K562 (cell line): ENCODE results near the gene LAMC1. TPM values are rescaled to one million over a fixed set of nuclear protein-coding genes. Genes with fewer than 3 reads are reported as not detected.

Source experiments
- ATAC-seq: fragments of 200-7000 bp; cut with Tn5 transposase; 3 replicates; pipeline ENCODE4 v1.9.1; 2020; ENCODE audit warnings: moderate library complexity
- BruUV-seq: library from RNA; stranded (reverse); fragments of 400-500 nt; replicated peaks from 2 replicates; lab custom pipeline; 2021; lab: Mats Ljungman, UMichigan
- CTCF ChIA-PET: fragments of 300-600 bp; formaldehyde crosslinking; extraction: SDS; loops from one replicate; lab custom pipeline; 2021; ENCODE audit warnings: low intra/inter-chr PET ratio; lab: Yijun Ruan, JAX
- POLR2A ChIA-PET: fragments of 300-600, 350-650 bp; sonication (Branson Sonifier 250); formaldehyde crosslinking; extraction: SDS; loops from one replicate; lab custom pipeline; 2021; ENCODE audit warnings: antibody characterized with exemption, inconsistent platforms; lab: Yijun Ruan, JAX
- DNase-seq, 4 experiments: peaks; one replicate each; pipeline versions ENCODE4 v3.0.0 to v3.0.0-alpha.2; 2011 to 2018; ENCODE audit warnings: low spot score in 3 of 4, mixed read lengths in 3 of 4; ENCODE audit errors: extremely low read depth in 1 of 4
- FAIRE-seq: peaks from 2 replicates; lab custom pipeline; 2011; peaks lifted over from hg19 to GRCh38; lab: Jason Lieb, UNC
- H2AFZ ChIP-seq: 2 replicates; pipeline ENCODE4 v1.6.0; 2011; ENCODE audit warnings: low read depth, low read length, control low read depth, inconsistent platforms
- H3K27ac ChIP-seq: fragments of 200-600 bp; 3 replicates; pipeline ENCODE4 v1.8.0; 2011; ENCODE audit warnings: low read depth, mild to moderate bottlenecking, control low read depth, inconsistent platforms, low read length, moderate library complexity, mixed read lengths; ENCODE audit errors: extremely low read depth
- H3K27me3 ChIP-seq, 2 experiments: fragments of 300-600 bp in 1 of 2; 2 replicates in 1 of 2; 3 replicates in 1 of 2; pipeline versions ENCODE4 v1.6.0 to v1.8.0; 2011; ENCODE audit warnings: inconsistent platforms in 2 of 2, low read length in 2 of 2, mild to moderate bottlenecking in 1 of 2, mixed read lengths in 1 of 2, moderate library complexity in 1 of 2; ENCODE audit not compliant: control insufficient read depth in 2 of 2, insufficient read depth in 2 of 2
- H3K36me3 ChIP-seq: fragments of 300-600 bp; 3 replicates; pipeline ENCODE4 v1.8.0; 2011; ENCODE audit warnings: mild to moderate bottlenecking, low read length, inconsistent platforms; ENCODE audit not compliant: control insufficient read depth, insufficient read depth
- H3K4me1 ChIP-seq, 2 experiments: fragments of 200-600 bp in 1 of 2; replicated peaks in 1 of 2; 2 replicates in 1 of 2; 3 replicates in 1 of 2; pipeline versions ENCODE4 v1.5.1 to v1.8.0; 2011; ENCODE audit warnings: inconsistent platforms in 2 of 2, low read length in 2 of 2, mild to moderate bottlenecking in 1 of 2, mixed read lengths in 1 of 2, moderate library complexity in 1 of 2; ENCODE audit not compliant: control insufficient read depth in 2 of 2, insufficient read depth in 2 of 2
- H3K4me2 ChIP-seq: 2 replicates; pipeline ENCODE4 v1.6.1; 2011; ENCODE audit warnings: low read length, control low read depth, inconsistent platforms, mixed read lengths; ENCODE audit not compliant: insufficient read depth
- H3K4me3 ChIP-seq: fragments of 200-600 bp; sonication (generic), shearing (Covaris generic); 2 replicates; pipeline ENCODE4 v1.5.1; 2016; ENCODE audit warnings: control low read depth, inconsistent platforms
- H3K79me2 ChIP-seq: fragments of 200-600 bp; 3 replicates; pipeline ENCODE4 v1.8.0; 2011; ENCODE audit warnings: low read length, inconsistent platforms; ENCODE audit not compliant: control insufficient read depth, insufficient read depth
- H3K9ac ChIP-seq, 2 experiments: 2 replicates each; pipeline versions ENCODE4 v1.6.0 to v1.6.1; 2011; ENCODE audit warnings: low read depth in 2 of 2, low read length in 2 of 2, control low read depth in 1 of 2, inconsistent platforms in 1 of 2, mild to moderate bottlenecking in 1 of 2, mixed read lengths in 1 of 2; ENCODE audit not compliant: insufficient read depth in 1 of 2
- H3K9me1 ChIP-seq: one replicate; pipeline ENCODE4 v1.6.0; 2011; ENCODE audit warnings: inconsistent platforms, mild to moderate bottlenecking, low read length, moderate library complexity; ENCODE audit not compliant: control insufficient read depth, insufficient read depth
- H3K9me3 ChIP-seq: replicated peaks from 2 replicates; pipeline ENCODE4 v1.5.1; 2011; ENCODE audit warnings: low read depth, low read length, inconsistent platforms; ENCODE audit not compliant: control insufficient read depth, insufficient read depth
- H4K20me1 ChIP-seq: replicated peaks from 2 replicates; pipeline ENCODE4 v1.6.1; 2011; ENCODE audit warnings: low read length, inconsistent platforms, mixed read lengths; ENCODE audit not compliant: control insufficient read depth, insufficient read depth
- ATF7 ChIP-seq: fragments of 450-650 bp; IDR thresholded peaks from 2 replicates; pipeline ENCODE4 v1.7.1; 2014; ENCODE audit warnings: mild to moderate bottlenecking, moderate library complexity
- CBFA2T3 ChIP-seq: fragments of 450-650 bp; IDR thresholded peaks from 2 replicates; pipeline ENCODE4 v1.6.1; 2017
- FOSL1 ChIP-seq: fragments of 200-800 bp; sonication (Bioruptor generic); conservative IDR thresholded peaks from 2 replicates; pipeline ENCODE4 v1.6.1; 2016; ENCODE audit warnings: missing genetic modification characterization, missing compliant biosample characterization
- FOXJ3 ChIP-seq: sonication (generic); formaldehyde crosslinking; IDR thresholded peaks from 2 replicates; pipeline ENCODE4 v1.4.0; 2020; ENCODE audit warnings: mild to moderate bottlenecking, missing genetic modification reagents
- MTA3 ChIP-seq: fragments of 450-650 bp; formaldehyde crosslinking; IDR thresholded peaks from 2 replicates; pipeline ENCODE4 v1.6.1; 2017; ENCODE audit warnings: mild to moderate bottlenecking, borderline replicate concordance
- MYBL2 ChIP-seq, 2 experiments: fragments of 450-650 bp in 1 of 2; sonication (generic) in 1 of 2; formaldehyde crosslinking in 1 of 2; IDR thresholded peaks; 2 replicates each; pipeline versions ENCODE4 v1.6.1 to v1.8.1; 2017 to 2022; ENCODE audit warnings: borderline replicate concordance in 1 of 2, inconsistent platforms in 1 of 2, low read depth in 1 of 2, mild to moderate bottlenecking in 1 of 2, missing genetic modification reagents in 1 of 2, moderate library complexity in 1 of 2
- NCOA2 ChIP-seq, 2 experiments: fragments of 450-650 bp; IDR thresholded peaks; 2 replicates each; pipeline ENCODE4 v1.6.1; 2018; ENCODE audit warnings: mild to moderate bottlenecking in 2 of 2, moderate library complexity in 1 of 2; ENCODE audit not compliant: partially characterized antibody in 2 of 2
- NFXL1 ChIP-seq: fragments of 450-650 bp; formaldehyde crosslinking; IDR thresholded peaks from 2 replicates; pipeline ENCODE4 v1.4.0; 2021; ENCODE audit warnings: mild to moderate bottlenecking
- SRSF1 ChIP-seq: fragments of 200-400 bp; formaldehyde crosslinking; IDR thresholded peaks from 2 replicates; pipeline ENCODE4 v1.6.1; 2017; ENCODE audit warnings: mild to moderate bottlenecking, low read depth, low read length, moderate library complexity
- ZBTB17 ChIP-seq: fragments of 450-650 bp; formaldehyde crosslinking; IDR thresholded peaks from 2 replicates; pipeline ENCODE4 v1.4.0; 2020; ENCODE audit warnings: mild to moderate bottlenecking
- ZBTB43 ChIP-seq: sonication (generic); formaldehyde crosslinking; IDR thresholded peaks from 2 replicates; pipeline ENCODE4 v1.8.0; 2023; ENCODE audit warnings: mild to moderate bottlenecking, missing genetic modification reagents
- ZNF175 ChIP-seq: fragments of 200-800 bp; sonication (Bioruptor generic); IDR thresholded peaks from 2 replicates; pipeline ENCODE4 v1.6.1; 2016; ENCODE audit warnings: low read depth, mild to moderate bottlenecking, missing genetic modification characterization, missing compliant biosample characterization
- ZNF668 ChIP-seq: fragments of 250-450 bp; sonication (Bioruptor Pico); IDR thresholded peaks from 2 replicates; pipeline ENCODE4 v1.8.0; 2022; ENCODE audit warnings: mild to moderate bottlenecking, inconsistent platforms
- WGBS: fragments of 100-300 bp; shearing (Covaris generic); methylation state at CpG from one replicate; pipeline ENCODE4 v1.1.6; 2016; ENCODE audit warnings: low coverage, mixed read lengths; ENCODE audit not compliant: insufficient coverage; ENCODE audit errors: missing lambda C conversion rate; 5-methylcytosine and 5-hydroxymethylcytosine counted together
- in situ Hi-C: fragments of 300-500 bp; cut with MboI; formaldehyde crosslinking; loops from 4 replicates; pipeline ENCODE4 v1.15.0; 2018; ENCODE audit warnings: inconsistent platforms, mixed read lengths
- intact Hi-C: fragments of 100-400 bp; cut with micrococcal nuclease; formaldehyde crosslinking; loops from 2 replicates; pipeline ENCODE4 v1.14.2; 2022
- polyA plus RNA-seq, 8 experiments: library from polyadenylated mRNA; depleted of rRNA in 4 of 8; stranded (reverse) in 5 of 8; unstranded in 3 of 8; fragments of >200 nt; fragmentation: Nextera tagmentation in 2 of 8; fragmentation: Illumina TruSeq in 1 of 8; extraction: Ambion mirVana in 2 of 8; extraction: Trizol in 1 of 8; gene quantifications; 2 replicates each; pipeline versions ENCODE4 v1.2.1 to v1.2.3, GENCODE V29; 2011 to 2014; ENCODE audit warnings: inconsistent platforms in 1 of 8, missing spikeins in 1 of 8
- total RNA-seq, 7 experiments: library from RNA; depleted of rRNA in 6 of 7; stranded (reverse); fragments of >200 nt in 6 of 7; fragmentation: Illumina TruSeq in 2 of 7; extraction: Trizol in 2 of 7; gene quantifications; 2 replicates each; pipeline versions ENCODE4 v1.2.1 to v1.2.3, GENCODE V29; 2011 to 2021; ENCODE audit warnings: low replicate concordance in 1 of 7

The LAMC1 gene
- total and polyA plus RNA-seq, 9 of the 15 experiments (the other 6 are each of a cell fraction or from before 2014, with no cell fraction given) = 0.07 to 0.71 (median 0.13) TPM; not detected in 2

GRCh38 chr1:183163316-183163715, 140.1 kb downstream of the LAMC1 start:
- H3K4me2 ChIP-seq = no peak overlapping the region
- CTCF ChIA-PET = no interaction called here
- no peak for ATAC-seq
- in situ Hi-C loops = no loop called here
- H3K9ac ChIP-seq = no peak overlapping the region
- no peak overlapping the region for H3K27ac ChIP-seq
- H3K9me1 ChIP-seq = no peaks in the 10 kb centered on the region
- no peaks in the 10 kb centered on the region for H3K79me2 ChIP-seq
- FAIRE-seq = no peak
- peaks cover 3 to 11% of the 10 kb centered on the region in 2 experiments; a peak in 4 of 5 replicates for H3K27me3 ChIP-seq
- no peak for TF ChIP-seq MYBL2 (IDR thresholded peaks at IDR 0.05; ENCODE audit: low read depth)
- no peak for TF ChIP-seq MYBL2 (CRISPR knock-in tag; IDR thresholded peaks at IDR 0.05; ENCODE audit: borderline replicate concordance)
- TF ChIP-seq FOSL1 (tag) = 0 out of 2 replicates have a peak, but pooled peaks have one; percentile 28
- no peak for TF ChIP-seq ZBTB17 (CRISPR knock-in tag)
- TF ChIP-seq, all 486 proteins: peak for 1
- intact Hi-C loops = no loop called here
- H3K4me1 ChIP-seq = peaks cover 0 to 7% of the 10 kb centered on the region in 2 experiments; a peak in 2 of 5 replicates
- no peak overlapping the region for H3K4me3 ChIP-seq
- H3K36me3 ChIP-seq = no peaks in the 10 kb centered on the region
- no peaks in the 10 kb centered on the region for H3K9me3 ChIP-seq
- no TSS peak for BruUV-seq
- no peaks in the 10 kb centered on the region for H4K20me1 ChIP-seq
- no peak for DNase-seq
- H2AFZ ChIP-seq = no peak overlapping the region
- 4% methylated on average over 3 of the region's 3 CpGs for WGBS
- POLR2A ChIA-PET = interaction anchor here (1.1 kb wide), 1 partner anchor 11 kb away, joined by 3 read pairs; no protein-coding TSS in a partner anchor

GRCh38 chr1:183164340-183164739, 141.1 kb downstream of the LAMC1 start:
- TF ChIP-seq SRSF1 = no peak
- TF ChIP-seq ZNF668 = no peak
- no peak for TF ChIP-seq ZBTB43 (CRISPR knock-in tag)
- TF ChIP-seq NFXL1 = no peak
- TF ChIP-seq FOXJ3 (CRISPR knock-in tag) = no peak
- no peak for TF ChIP-seq MTA3
- TF ChIP-seq NCOA2 (IDR thresholded peaks at IDR 0.05; ENCODE audit: partially characterized antibody in 2 of 2) = no peak
- no peak for TF ChIP-seq ATF7
- no peak for TF ChIP-seq CBFA2T3
- TF ChIP-seq ZNF175 (CRISPR knock-in tag) = no peak
- in situ Hi-C loops (no loop called here), intact Hi-C loops (no loop called here)
- ATAC-seq = no peak
- no peak overlapping the region for H3K27ac ChIP-seq
- ChIA-PET POLR2A (interaction anchor here (0.6 kb wide), 1 partner anchor 57 kb away, joined by 3 read pairs; no protein-coding TSS in a partner anchor), CTCF (no interaction called here)
- H4K20me1 ChIP-seq = no peaks in the 10 kb centered on the region
- BruUV-seq = no TSS peak
- no peaks in the 10 kb centered on the region for H3K9me3 ChIP-seq
- no peak overlapping the region for H2AFZ ChIP-seq
- H3K9me1 ChIP-seq = no peaks in the 10 kb centered on the region
- H3K79me2 ChIP-seq = no peaks in the 10 kb centered on the region
- H3K4me1 ChIP-seq = peaks cover 0 to 7% of the 10 kb centered on the region in 2 experiments; a peak in 2 of 5 replicates
- 0% methylated on average over 1 of the region's 1 CpG for WGBS
- FAIRE-seq = no peak
- H3K27me3 ChIP-seq = peaks cover 3 to 11% of the 10 kb centered on the region in 2 experiments; a peak in 4 of 5 replicates
- H3K9ac ChIP-seq = no peak overlapping the region
- H3K4me2 ChIP-seq = no peak overlapping the region
- no peak overlapping the region for H3K4me3 ChIP-seq
- no peak for DNase-seq
- H3K36me3 ChIP-seq = no peaks in the 10 kb centered on the region
